GM12878 (cell line): ENCODE data around the gene SSB. TPM values are rescaled to one million over a fixed set of nuclear protein-coding genes. Genes with fewer than 3 reads are reported as not detected.
A peak's percentile ranks its signal among the peaks of the same experiment; 100 is the strongest.

Experiments used
- ATAC-seq: fragments of 200-7000 bp; cut with Tn5 transposase; 3 replicates; pipeline ENCODE4 v1.9.1; 2020; ENCODE audit warnings: mild to moderate bottlenecking, moderate library complexity
- BruUV-seq: library from RNA; stranded (reverse); fragments of 400-500 nt; replicated peaks from 2 replicates; lab custom pipeline; 2021; lab: Mats Ljungman, UMichigan
- CTCF ChIA-PET: fragments of 300-600 bp; sonication (Branson Sonifier 250); formaldehyde crosslinking; extraction: SDS; loops from one replicate; lab custom pipeline; 2021; ENCODE audit warnings: inconsistent platforms; lab: Yijun Ruan, JAX
- POLR2A ChIA-PET: fragments of 350-600 bp; formaldehyde crosslinking; extraction: SDS; loops from one replicate; lab custom pipeline; 2021; ENCODE audit warnings: inconsistent platforms; lab: Charles Lee
- RAD21 ChIA-PET: fragments of 300-600 bp; sonication (Branson Sonifier 250); formaldehyde crosslinking; loops from one replicate; lab custom pipeline; 2023; ENCODE audit warnings: antibody characterized with exemption; ENCODE audit not compliant: unreplicated experiment; lab: Charles Lee
- SMC1A ChIA-PET: fragments of 300-600 bp; sonication (Branson Sonifier 250); formaldehyde crosslinking; loops from one replicate; lab custom pipeline; 2023; ENCODE audit not compliant: unreplicated experiment, uncharacterized antibody; lab: Charles Lee
- DNase-seq: peaks from one replicate; pipeline ENCODE4 v3.0.0-alpha.2; 2011; ENCODE audit warnings: low read depth, low spot score
- FAIRE-seq: peaks from 3 replicates; lab custom pipeline; 2011; peaks lifted over from hg19 to GRCh38; lab: Jason Lieb, UNC
- H2AFZ ChIP-seq: 2 replicates; pipeline ENCODE4 v1.6.0; 2011; ENCODE audit warnings: low read depth, low read length, control low read depth; ENCODE audit not compliant: control insufficient read depth
- H3K27ac ChIP-seq: 2 replicates; pipeline ENCODE4 v1.5.1; 2011; ENCODE audit warnings: control low read depth; ENCODE audit not compliant: control insufficient read depth, insufficient read depth
- H3K27me3 ChIP-seq, 2 experiments: replicated peaks in 1 of 2; 2 replicates each; pipeline versions ENCODE4 v1.6.0 to v1.6.1; 2011; ENCODE audit warnings: low read length in 1 of 2; ENCODE audit not compliant: control insufficient read depth in 2 of 2, insufficient read depth in 2 of 2
- H3K36me3 ChIP-seq, 2 experiments: 2 replicates each; pipeline ENCODE4 v1.5.1; 2011; ENCODE audit warnings: low read length in 1 of 2; ENCODE audit not compliant: control insufficient read depth in 2 of 2, insufficient read depth in 2 of 2
- H3K4me1 ChIP-seq: 2 replicates; pipeline ENCODE4 v1.6.1; 2011; ENCODE audit warnings: mild to moderate bottlenecking, low read length, moderate library complexity, mixed read lengths; ENCODE audit not compliant: control insufficient read depth, insufficient read depth
- H3K4me2 ChIP-seq: 2 replicates; pipeline ENCODE4 v1.6.0; 2011; ENCODE audit warnings: control low read depth; ENCODE audit not compliant: control insufficient read depth, insufficient read depth
- H3K4me3 ChIP-seq: fragments of 200-600 bp; sonication (generic); 2 replicates; pipeline ENCODE4 v1.5.1; 2016
- H3K79me2 ChIP-seq: 2 replicates; pipeline ENCODE4 v1.6.0; 2011; ENCODE audit warnings: low read length; ENCODE audit not compliant: control insufficient read depth, insufficient read depth
- H3K9ac ChIP-seq: 2 replicates; pipeline ENCODE4 v1.8.0; 2011; ENCODE audit warnings: low read length, control low read depth, mixed read lengths; ENCODE audit not compliant: control insufficient read depth, insufficient read depth
- H3K9me3 ChIP-seq: replicated peaks from 3 replicates; pipeline ENCODE4 v1.5.1; 2011; ENCODE audit warnings: mild to moderate bottlenecking, low read length; ENCODE audit not compliant: control insufficient read depth, insufficient read depth
- H4K20me1 ChIP-seq: 2 replicates; pipeline ENCODE4 v1.6.0; 2011; ENCODE audit not compliant: control insufficient read depth, insufficient read depth
- CBFB ChIP-seq: IDR thresholded peaks from 2 replicates; pipeline ENCODE4 v1.6.1; 2016; ENCODE audit warnings: antibody characterized with exemption, low read depth
- EZH2 ChIP-seq: IDR thresholded peaks from 2 replicates; pipeline ENCODE4 v1.6.1; 2012; ENCODE audit warnings: low read depth, mild to moderate bottlenecking, control low read depth, inconsistent platforms, low read length, borderline replicate concordance; ENCODE audit not compliant: control insufficient read depth
- HDGF ChIP-seq: fragments of 450-650 bp; IDR thresholded peaks from 2 replicates; pipeline ENCODE4 v1.6.1; 2016; ENCODE audit warnings: antibody characterized with exemption
- MXI1 ChIP-seq: fragments of 150-350 bp; IDR thresholded peaks from 2 replicates; pipeline ENCODE4 v1.6.1; 2011; ENCODE audit warnings: low read depth, mild to moderate bottlenecking, inconsistent platforms, low read length, improper control_type of control experiment
- NBN ChIP-seq: fragments of 450-650 bp; IDR thresholded peaks from 2 replicates; pipeline ENCODE4 v1.6.1; 2016
- SREBF2 ChIP-seq: IDR thresholded peaks from 2 replicates; pipeline ENCODE4 v1.6.1; 2012; ENCODE audit warnings: mild to moderate bottlenecking, low read length
- WGBS: methylation state at CpG from one replicate; pipeline ENCODE4 v1.1.6; 2016; ENCODE audit warnings: low lambda C conversion rate; ENCODE audit not compliant: insufficient replicate concordance, insufficient coverage; ENCODE audit errors: missing lambda C conversion rate; 5-methylcytosine and 5-hydroxymethylcytosine counted together
- in situ Hi-C: fragments of 300-500 bp; cut with MboI; formaldehyde crosslinking; loops from 9 replicates; pipeline ENCODE4 v1.14.3; 2018; ENCODE audit warnings: mixed read lengths
- intact Hi-C: fragments of 100-400 bp; cut with micrococcal nuclease; formaldehyde crosslinking; loops from one replicate; pipeline ENCODE4 v1.14.2; 2022; ENCODE audit not compliant: unreplicated experiment
- polyA plus RNA-seq, 11 experiments: library from polyadenylated mRNA; depleted of rRNA in 4 of 11; unstranded in 6 of 11; stranded (reverse) in 5 of 11; fragments of >200 nt; fragmentation: Nextera tagmentation in 4 of 11; fragmentation: Illumina TruSeq in 1 of 11; extraction: Ambion mirVana in 4 of 11; extraction: Trizol in 1 of 11; gene quantifications; 1 replicate in 1 of 11; 2 replicates in 10 of 11; pipeline versions ENCODE4 v1.2.1 to v1.2.3, GENCODE V29; 2011 to 2016; ENCODE audit warnings: inconsistent platforms in 2 of 11, missing spikeins in 2 of 11, low read depth in 1 of 11
- total RNA-seq, 4 experiments: library from RNA; depleted of rRNA in 3 of 4; stranded (reverse); fragments of >200 nt in 3 of 4; fragmentation: Illumina TruSeq in 1 of 4; extraction: Trizol in 1 of 4; gene quantifications; 2 replicates each; pipeline versions ENCODE4 v1.2.1 to v1.2.3, GENCODE V29; 2013 to 2021
- TF ChIP-seq, protein P1 (sequence below): IDR thresholded peaks from 2 replicates; pipeline ENCODE4 v1.6.1; 2012; ENCODE audit warnings: low read depth, low read length, improper control_type of control experiment
- TF ChIP-seq, protein P2 (sequence below): IDR thresholded peaks from 2 replicates; pipeline ENCODE4 v1.6.1; 2011; ENCODE audit warnings: mild to moderate bottlenecking, low read depth, low read length, moderate library complexity; ENCODE audit not compliant: insufficient replicate concordance
- TF ChIP-seq, protein P3 (sequence below): fragments of 450-650 bp; IDR thresholded peaks from 2 replicates; pipeline ENCODE4 v1.6.1; 2017; ENCODE audit warnings: low read depth, mild to moderate bottlenecking, moderate library complexity
- TF ChIP-seq, protein P4 (sequence below): fragments of 450-650 bp; IDR thresholded peaks from 2 replicates; pipeline ENCODE4 v1.6.1; 2016; ENCODE audit warnings: mild to moderate bottlenecking

The SSB gene
- total and polyA plus RNA-seq, 10 of the 15 experiments (the other 5 are each of a cell fraction or from before 2014, with no cell fraction given): 103 to 313 (median 200) TPM

DNA sequence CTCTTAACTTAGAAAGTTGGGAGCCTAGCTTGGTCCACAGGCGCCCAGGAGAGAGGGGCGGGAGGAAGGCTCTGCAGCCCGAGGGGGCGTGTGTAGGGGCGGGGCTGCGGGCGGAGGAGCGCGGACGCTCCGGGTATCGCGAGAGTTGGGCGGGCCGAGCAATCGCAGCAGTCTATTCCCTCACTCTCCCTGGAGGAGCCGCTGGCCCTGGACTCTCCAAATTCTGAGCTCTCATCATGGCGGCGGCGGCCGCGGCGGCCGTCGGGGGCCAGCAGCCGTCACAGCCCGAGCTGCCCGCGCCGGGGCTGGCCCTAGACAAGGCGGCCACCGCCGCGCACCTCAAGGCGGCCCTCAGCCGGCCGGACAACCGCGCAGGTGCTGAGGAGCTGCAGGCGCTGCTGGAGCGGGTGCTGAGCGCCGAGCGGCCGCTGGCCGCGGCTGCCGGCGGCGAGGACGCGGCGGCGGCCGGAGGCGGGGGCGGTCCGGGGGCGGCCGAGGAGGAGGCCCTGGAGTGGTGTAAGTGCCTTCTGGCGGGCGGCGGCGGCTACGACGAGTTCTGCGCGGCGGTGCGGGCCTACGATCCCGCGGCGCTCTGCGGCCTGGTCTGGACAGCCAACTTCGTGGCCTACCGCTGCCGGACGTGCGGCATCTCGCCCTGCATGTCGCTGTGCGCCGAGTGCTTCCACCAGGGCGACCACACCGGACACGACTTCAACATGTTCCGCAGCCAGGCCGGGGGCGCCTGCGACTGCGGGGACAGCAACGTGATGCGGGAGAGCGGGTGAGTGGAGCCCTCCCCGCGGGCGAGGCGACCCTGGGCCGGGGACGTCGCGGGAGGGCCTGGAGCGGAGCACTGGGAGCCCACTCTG is 28.8 kb downstream of the SSB start, which contains the start of gene UBR3 (continued):
- TF ChIP-seq, protein P1, sequence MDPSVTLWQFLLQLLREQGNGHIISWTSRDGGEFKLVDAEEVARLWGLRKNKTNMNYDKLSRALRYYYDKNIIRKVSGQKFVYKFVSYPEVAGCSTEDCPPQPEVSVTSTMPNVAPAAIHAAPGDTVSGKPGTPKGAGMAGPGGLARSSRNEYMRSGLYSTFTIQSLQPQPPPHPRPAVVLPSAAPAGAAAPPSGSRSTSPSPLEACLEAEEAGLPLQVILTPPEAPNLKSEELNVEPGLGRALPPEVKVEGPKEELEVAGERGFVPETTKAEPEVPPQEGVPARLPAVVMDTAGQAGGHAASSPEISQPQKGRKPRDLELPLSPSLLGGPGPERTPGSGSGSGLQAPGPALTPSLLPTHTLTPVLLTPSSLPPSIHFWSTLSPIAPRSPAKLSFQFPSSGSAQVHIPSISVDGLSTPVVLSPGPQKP: no peak
- TF ChIP-seq EZH2: no peak

DNA sequence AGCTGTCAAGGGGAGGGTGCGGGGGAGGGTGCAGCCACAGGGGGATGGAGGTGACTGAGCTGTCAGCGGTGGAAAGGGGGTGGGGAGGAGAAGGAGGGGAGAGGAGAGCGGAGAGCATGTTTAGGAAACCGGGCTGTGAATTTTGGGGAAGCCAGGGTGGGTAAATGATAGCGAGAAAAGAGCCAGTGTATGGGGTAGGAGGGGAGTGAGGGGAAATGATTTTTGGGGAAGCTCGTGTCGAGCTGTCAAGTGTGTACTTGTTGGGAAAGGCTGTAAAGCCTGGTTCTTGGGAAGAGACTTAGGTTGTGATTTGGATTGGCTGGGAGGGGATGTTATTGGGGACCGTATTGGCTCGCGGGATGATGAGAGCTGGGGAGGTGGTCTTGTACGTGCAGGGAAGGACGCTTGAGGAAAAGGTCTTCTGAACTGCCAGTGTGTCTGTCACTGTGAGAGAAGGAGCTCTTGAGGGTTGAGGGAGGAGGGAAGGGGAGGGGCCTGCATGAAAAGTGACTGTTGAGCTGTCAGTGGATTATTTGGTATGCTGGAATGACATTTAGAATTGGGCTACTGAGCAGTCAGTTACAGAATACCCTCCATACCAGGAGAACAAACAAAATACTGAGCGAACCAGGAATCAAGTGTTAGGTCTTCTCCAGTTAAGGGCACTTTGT is 29.6 kb downstream of the SSB start:
- 0% methylated on average over 10 of the region's 13 CpGs for WGBS

More for the DNA sequence above, 29.6 kb downstream of the SSB start:
- in situ Hi-C loops: no loop called here
- H3K27me3 ChIP-seq: no peaks in the 10 kb centered on the region
- intact Hi-C loops: loop anchor here (10.0 kb wide), 1 partner anchor 397 kb away; no protein-coding TSS in a partner anchor
- no TSS peak for BruUV-seq
- H4K20me1 ChIP-seq: peaks cover 2% of the 10 kb centered on the region; the same call in 1 of the 2 replicates
- peaks cover 57% of the 10 kb centered on the region for H3K79me2 ChIP-seq
- DNase-seq: peak; percentile 12
- H3K9ac ChIP-seq: peak overlapping the region; percentile 66; the same call in 1 of the 2 replicates
- FAIRE-seq: no peak
- ChIA-PET POLR2A (interaction anchor here (0.6 to 1.5 kb wide), 8 partner anchors 24 to 322 kb away, joined by 3 to 5 read pairs (median 4); no protein-coding TSS in a partner anchor), CTCF (interaction anchor here (0.8 to 3.1 kb wide), 10 partner anchors 9 to 376 kb away, joined by 3 to 20 read pairs (median 4); partner anchors contain the start of gene SSB), SMC1A (interaction anchor here (0.5 to 3.0 kb wide), 12 partner anchors 9 to 375 kb away, joined by 3 to 13 read pairs (median 3); no protein-coding TSS in a partner anchor), RAD21 (interaction anchor here (0.6 to 1.9 kb wide), 13 partner anchors 14 to 400 kb away, joined by 3 to 6 read pairs (median 4); no protein-coding TSS in a partner anchor)
- H3K36me3 ChIP-seq: no peaks in the 10 kb centered on the region
- TF ChIP-seq NBN (peak; percentile 58), HDGF (peak; percentile 66; the same call in 1 of the 2 replicates), MXI1 (peak; percentile 89), CBFB (no peak), SREBF2 (no peak)
- TF ChIP-seq, protein P2, sequence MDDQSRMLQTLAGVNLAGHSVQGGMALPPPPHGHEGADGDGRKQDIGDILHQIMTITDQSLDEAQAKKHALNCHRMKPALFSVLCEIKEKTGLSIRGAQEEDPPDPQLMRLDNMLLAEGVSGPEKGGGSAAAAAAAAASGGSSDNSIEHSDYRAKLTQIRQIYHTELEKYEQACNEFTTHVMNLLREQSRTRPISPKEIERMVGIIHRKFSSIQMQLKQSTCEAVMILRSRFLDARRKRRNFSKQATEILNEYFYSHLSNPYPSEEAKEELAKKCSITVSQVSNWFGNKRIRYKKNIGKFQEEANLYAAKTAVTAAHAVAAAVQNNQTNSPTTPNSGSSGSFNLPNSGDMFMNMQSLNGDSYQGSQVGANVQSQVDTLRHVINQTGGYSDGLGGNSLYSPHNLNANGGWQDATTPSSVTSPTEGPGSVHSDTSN: peak; percentile 53
- TF ChIP-seq, protein P3, sequence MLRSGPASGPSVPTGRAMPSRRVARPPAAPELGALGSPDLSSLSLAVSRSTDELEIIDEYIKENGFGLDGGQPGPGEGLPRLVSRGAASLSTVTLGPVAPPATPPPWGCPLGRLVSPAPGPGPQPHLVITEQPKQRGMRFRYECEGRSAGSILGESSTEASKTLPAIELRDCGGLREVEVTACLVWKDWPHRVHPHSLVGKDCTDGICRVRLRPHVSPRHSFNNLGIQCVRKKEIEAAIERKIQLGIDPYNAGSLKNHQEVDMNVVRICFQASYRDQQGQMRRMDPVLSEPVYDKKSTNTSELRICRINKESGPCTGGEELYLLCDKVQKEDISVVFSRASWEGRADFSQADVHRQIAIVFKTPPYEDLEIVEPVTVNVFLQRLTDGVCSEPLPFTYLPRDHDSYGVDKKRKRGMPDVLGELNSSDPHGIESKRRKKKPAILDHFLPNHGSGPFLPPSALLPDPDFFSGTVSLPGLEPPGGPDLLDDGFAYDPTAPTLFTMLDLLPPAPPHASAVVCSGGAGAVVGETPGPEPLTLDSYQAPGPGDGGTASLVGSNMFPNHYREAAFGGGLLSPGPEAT: peak; percentile 24; the same call in 1 of the 2 replicates
- TF ChIP-seq, protein P4, sequence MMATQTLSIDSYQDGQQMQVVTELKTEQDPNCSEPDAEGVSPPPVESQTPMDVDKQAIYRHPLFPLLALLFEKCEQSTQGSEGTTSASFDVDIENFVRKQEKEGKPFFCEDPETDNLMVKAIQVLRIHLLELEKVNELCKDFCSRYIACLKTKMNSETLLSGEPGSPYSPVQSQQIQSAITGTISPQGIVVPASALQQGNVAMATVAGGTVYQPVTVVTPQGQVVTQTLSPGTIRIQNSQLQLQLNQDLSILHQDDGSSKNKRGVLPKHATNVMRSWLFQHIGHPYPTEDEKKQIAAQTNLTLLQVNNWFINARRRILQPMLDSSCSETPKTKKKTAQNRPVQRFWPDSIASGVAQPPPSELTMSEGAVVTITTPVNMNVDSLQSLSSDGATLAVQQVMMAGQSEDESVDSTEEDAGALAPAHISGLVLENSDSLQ: peak; percentile 90
- peaks cover 8% of the 10 kb centered on the region; the same call in 1 of the 2 replicates for H3K4me1 ChIP-seq
- H3K4me2 ChIP-seq: peak overlapping the region; percentile 89
- H3K4me3 ChIP-seq: peak overlapping the region; percentile 95
- no peaks in the 10 kb centered on the region for H3K9me3 ChIP-seq
- ATAC-seq: peak; percentile 59
- H3K27ac ChIP-seq: peak overlapping the region; percentile 52; the same call in 1 of the 2 replicates
- peak overlapping the region; percentile 68; the same call in 1 of the 2 replicates for H2AFZ ChIP-seq
